Measurements from ENCODE around the gene TYMP.

GRCh38 chr22:50522806-50523438, 6.9 kb downstream of the TYMP start:
- TF ChIP-seq CTCF (conservative IDR thresholded peaks at IDR 0.05; ENCODE audit: low read depth, low read length) (no peak), POLR2A (IDR thresholded peaks at IDR 0.05; ENCODE audit: low read depth, low read length) (no peak), MAZ (IDR thresholded peaks at IDR 0.05; ENCODE audit: borderline replicate concordance, low read depth, low read length) (no peak), CEBPB (IDR thresholded peaks at IDR 0.05; ENCODE audit: low read depth, low read length) (no peak), RCOR1 (IDR thresholded peaks at IDR 0.05; ENCODE audit: insufficient replicate concordance, low read length) (no peak), RFX5 (IDR thresholded peaks at IDR 0.05; ENCODE audit: low read depth, low read length) (no peak), ELK1 (IDR thresholded peaks at IDR 0.05; ENCODE audit: borderline replicate concordance, low read depth, low read length) (no peak), NFE2L2 (IDR thresholded peaks at IDR 0.05; ENCODE audit: low read depth, low read length) (no peak), CHD1 (IDR thresholded peaks at IDR 0.05; ENCODE audit: low read depth, low read length) (no peak), MXI1 (IDR thresholded peaks at IDR 0.05; ENCODE audit: borderline replicate concordance, low read depth, low read length) (no peak), RAD21 (IDR thresholded peaks at IDR 0.05; ENCODE audit: low read length) (no peak), MAFK (IDR thresholded peaks at IDR 0.05; ENCODE audit: low read depth, low read length) (no peak)
